Middle frontal gyrus (tissue), 1 donor: Measurements from ENCODE around the gene WFDC2.

Experiments used
- DNase-seq: peaks from one replicate; pipeline ENCODE4 v3.0.0-alpha.2; 2015; ENCODE audit warnings: low spot score; ENCODE audit errors: extremely low spot score

The WFDC2 gene

DNA sequence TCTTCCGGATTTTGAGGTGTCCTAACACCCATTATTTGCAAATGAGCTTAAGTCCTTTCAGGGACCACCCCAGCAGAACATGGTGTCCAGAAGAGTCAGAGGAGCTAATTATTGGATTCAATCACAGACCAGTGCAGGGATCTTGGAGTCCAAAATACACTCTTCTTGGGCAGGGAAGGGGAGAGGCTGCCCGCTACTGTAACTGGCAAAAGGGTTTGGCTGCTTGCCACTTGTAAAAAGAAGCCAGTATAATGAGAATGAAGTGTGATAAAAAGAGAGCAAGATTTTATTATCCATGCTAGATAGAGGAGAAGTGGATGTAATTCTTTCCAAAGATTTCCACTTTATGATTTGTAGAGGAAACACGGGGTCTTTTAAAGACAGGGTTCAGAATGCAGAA is 26.6 kb downstream of the WFDC2 start:
- DNase-seq: no peak

DNA sequence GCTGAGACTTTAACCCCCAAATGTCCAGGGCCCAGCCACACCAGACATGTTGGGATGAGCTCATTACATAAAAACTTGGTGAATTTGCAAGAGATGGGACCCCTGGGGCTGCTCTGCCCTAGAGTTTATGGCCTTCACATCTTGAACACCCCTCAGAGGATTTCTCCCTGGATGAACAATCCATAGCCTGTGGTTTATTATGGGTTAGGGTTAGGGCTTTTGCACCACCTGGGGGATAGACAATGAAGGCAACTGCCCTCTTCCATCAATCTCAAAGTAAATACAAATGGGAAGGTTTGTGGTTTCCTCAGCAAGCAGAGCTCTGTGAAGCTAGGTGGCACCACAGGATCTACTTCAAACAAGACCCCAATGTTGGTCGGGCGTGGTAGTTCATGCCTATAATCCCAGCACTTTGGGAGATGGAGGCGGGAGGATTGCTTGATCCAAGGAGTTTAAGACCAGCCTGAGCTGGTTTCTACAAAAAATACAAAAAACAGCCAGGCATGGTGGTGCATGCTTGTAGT is 28.5 kb downstream of the WFDC2 start:
- DNase-seq: no peak

GRCh38 chr20:45500022-45500421 is 30.5 kb downstream of the WFDC2 start:
- DNase-seq: no peak

- no peak for DNase-seq
Measured at GRCh38 chr20:45501600-45501999, 32.0 kb downstream of the WFDC2 start.

- DNase-seq: no peak
Measured at GRCh38 chr20:45502561-45502960, 33.0 kb downstream of the WFDC2 start.

GRCh38 chr20:45503403-45503802 is 33.9 kb downstream of the WFDC2 start:
- no peak for DNase-seq

- no peak for DNase-seq
Measured at GRCh38 chr20:45506398-45506797, 36.8 kb downstream of the WFDC2 start.

DNA sequence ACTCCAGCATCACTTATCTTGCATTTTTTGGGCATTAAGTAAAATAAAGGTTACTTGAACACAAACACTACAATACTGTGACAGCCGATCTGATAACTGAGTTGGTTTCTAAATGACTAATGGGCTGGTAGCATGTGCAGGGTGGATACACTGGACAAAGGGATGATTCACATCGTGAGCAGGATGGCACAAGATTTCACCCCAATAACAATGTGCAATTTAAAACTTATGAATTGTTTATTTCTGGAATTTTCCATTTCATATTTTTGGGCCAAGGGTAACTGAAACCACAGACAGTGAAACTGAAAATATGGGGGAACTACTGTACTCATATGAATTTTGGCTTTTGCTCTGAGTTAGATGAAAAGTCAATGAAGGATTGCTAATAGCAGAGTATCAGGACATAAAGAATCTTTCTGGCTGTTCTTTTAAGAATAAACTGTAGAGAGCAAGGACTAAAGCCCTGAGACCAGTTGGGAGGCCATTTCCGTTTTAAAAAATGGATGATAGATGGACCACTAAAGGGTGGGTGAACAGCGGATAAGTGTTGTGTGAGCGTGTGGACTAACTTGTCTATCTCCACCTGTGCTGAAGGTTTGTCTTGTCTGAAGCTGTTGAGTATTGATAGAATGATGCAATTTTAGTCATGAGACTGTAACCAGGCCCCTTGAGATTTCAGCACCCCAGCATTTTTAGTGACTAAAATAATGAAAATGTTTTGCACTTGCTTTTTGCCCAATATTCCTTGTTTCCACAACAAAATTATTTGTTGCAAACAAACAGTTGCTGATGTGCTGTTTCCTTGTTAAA is 37.7 kb downstream of the WFDC2 start:
- DNase-seq: no peak

DNA sequence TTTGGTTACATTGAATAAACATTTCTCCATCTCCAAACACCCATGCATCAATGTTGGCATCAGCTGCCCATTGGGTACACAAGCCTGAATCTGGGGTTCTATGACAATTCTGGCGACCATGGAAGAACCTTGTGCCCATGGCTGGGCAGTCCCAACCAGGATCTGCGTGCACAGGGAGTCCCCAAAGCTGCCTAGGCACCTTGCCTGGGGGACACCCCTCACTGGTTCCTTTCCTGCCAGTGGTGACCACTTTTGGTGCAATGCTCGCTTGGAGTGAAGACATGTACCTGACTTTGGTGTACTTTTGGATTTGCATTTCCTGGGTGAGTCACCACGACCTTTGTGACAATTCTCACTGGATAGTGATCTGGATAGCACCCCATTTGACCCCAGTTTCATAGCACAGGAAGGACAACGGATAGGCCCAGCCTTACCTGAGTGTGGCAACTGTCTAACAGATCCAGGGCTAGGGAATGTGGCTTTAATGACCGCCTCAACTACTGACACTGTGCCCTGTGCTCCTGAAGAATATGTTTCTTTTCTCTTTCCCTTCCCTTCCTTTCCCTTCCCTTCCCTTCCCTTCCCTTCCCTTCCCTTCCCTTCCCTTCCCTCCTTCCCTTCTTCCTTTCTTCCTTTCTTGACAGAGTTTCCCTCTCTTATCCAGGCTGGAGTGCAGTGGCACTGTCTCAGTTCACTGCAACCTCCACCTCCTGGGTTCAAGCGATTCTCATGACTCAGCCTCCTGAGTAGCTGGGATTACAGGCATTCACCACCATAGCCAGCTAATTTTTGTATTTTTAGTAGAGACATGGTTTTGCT is 38.7 kb downstream of the WFDC2 start:
- DNase-seq: no peak

- no peak for DNase-seq
Measured at GRCh38 chr20:45509091-45509490, 39.5 kb downstream of the WFDC2 start.

DNA sequence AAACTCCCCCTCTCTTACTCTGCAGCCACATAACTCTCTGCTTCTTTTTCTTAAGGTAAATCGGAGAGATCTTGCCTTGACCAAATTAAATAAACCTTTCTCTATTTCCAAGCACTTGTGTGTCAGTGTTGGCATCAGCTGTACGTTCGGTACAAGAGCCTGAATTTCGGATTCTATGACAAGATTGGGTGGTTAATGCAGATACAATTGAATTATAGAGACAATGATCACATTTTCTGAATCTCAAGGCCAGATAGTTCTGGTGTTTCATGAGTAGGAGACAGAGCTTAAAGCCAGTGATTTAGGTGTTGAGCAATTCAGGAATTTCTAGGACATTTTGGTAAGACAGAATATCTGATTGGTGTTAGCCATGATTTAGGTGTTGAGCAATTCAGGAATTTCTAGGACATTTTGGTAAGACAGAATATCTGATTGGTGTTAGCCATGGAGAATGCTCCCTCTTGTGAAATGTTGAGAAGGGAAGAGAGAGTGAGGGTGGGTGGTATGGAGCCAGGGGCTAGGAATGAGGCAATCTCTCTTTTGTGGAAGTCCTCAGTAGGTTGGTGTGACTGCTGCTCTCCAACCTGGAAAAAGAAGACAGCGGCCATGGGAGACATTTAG is 40.8 kb downstream of the WFDC2 start:
- DNase-seq: no peak

DNA sequence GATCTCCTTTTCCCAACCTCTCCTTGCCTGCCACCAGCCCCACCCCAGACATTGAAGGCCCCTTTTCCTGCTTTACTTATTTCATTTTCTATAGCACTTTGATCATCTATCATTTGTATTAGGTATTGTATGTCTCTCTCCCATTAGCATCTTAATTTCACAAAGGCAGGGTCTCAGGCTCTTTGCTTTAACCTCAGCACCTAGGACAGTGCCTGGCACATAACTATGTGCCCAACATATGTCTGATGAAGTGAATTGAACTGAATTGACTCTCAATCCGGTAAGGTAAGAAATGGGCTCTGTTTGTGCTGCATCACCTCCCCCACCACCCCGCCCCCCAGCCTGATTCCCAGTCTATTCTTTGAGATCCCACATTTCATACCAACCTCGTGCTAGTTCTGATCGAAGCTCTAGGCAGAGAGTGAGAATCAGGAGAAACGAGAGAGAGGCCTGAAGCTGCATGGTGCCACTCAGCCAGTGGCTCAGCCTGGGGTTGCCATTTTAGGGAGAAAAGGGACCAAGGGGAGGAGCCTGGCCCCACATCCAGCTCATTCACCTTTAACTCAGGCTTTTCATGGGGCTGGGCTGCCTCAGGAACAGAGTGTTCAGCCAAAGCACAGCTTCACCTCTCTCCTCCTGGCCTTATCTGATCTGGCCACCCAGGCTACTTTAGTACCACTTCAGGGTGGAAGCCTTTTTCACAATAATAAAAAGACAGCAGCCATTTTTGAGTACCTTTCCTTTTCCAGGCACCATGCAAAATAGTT is 45.8 kb downstream of the WFDC2 start, which contains the start of gene SPINT3:
TSS of gene SPINT3 (minus strand) at position 476 of the 767 bp plus-strand sequence. CDS start at position 462, 14 bp downstream.
- no peak for DNase-seq

DNA sequence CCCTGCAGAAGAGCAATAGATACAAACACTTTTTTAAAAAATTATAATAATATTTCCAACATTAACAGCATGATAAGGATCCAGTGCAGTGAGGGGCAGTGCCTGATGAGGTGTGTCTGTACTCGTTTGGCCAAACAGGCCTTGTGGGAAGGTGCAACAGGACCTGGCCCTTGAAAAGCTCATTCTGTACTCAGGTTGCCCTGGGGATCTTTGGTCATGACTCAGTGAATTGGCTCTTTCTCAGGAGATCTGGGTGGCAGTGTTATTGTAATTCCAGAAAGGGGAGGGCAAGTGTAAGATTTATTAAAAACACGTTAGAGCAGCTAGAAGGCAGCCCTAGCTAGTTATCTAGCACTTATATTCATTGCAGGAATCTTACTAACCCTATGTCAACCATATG is 48.7 kb downstream of the WFDC2 start:
- DNase-seq: no peak

- no peak for DNase-seq
Measured at GRCh38 chr20:45523821-45524220, 54.3 kb downstream of the WFDC2 start.

GRCh38 chr20:45527294-45527693 is 57.7 kb downstream of the WFDC2 start:
- no peak for DNase-seq
